Spleen (tissue), 7 donors: Measurements from ENCODE around the gene CCDC192.

Source experiments
- CTCF ChIP-seq, 11 experiments: fragments of 200-600 bp in 7 of 11; fragments of 450-650 bp in 4 of 11; sonication (generic) in 4 of 11; IDR thresholded peaks in 8 of 11; conservative IDR thresholded peaks in 3 of 11; 1 replicate in 7 of 11; 2 replicates in 4 of 11; pipeline versions ENCODE4 v1.4.0 to v1.8.0; 2016 to 2021; ENCODE audit warnings: antibody characterized with exemption in 11 of 11, inconsistent platforms in 4 of 11, mild to moderate bottlenecking in 1 of 11
- POLR2A ChIP-seq, 3 donors: fragments of 450-650 bp; IDR thresholded peaks; one replicate each; pipeline ENCODE4 v1.5.1; 2017; ENCODE audit warnings: antibody characterized with exemption in 3 of 3, mild to moderate bottlenecking in 1 of 3
- POLR2AphosphoS5 ChIP-seq, 3 donors: sonication (generic); formaldehyde crosslinking; IDR thresholded peaks; one replicate each; pipeline ENCODE4 v1.5.1; 2017; ENCODE audit warnings: antibody characterized with exemption in 3 of 3
- donor health status: DM: no; HTN: no; CAD: no; lungs with moderate emphysema.
- donor health status: DM: no; HTN: no; CAD: no.
- donor health status: DM: no; HTN: no; CAD: no.

GRCh38 chr5:127891942-127892341, 188.8 kb downstream of the CCDC192 start:
- no peak for TF ChIP-seq CTCF (IDR thresholded peaks at IDR 0.05 in 8 of 11, conservative IDR thresholded peaks at IDR 0.05 in 3 of 11)
- no peak for TF ChIP-seq POLR2A (IDR thresholded peaks at IDR 0.05)
- no peak for TF ChIP-seq POLR2AphosphoS5 (IDR thresholded peaks at IDR 0.05)
